Thoracic aorta (tissue), 2 donors: Measurements from ENCODE around the gene PI16. TPM values are rescaled to one million over a fixed set of nuclear protein-coding genes. Genes with fewer than 3 reads are reported as not detected.

Source experiments
- ATAC-seq: fragments of 150-250 bp; one replicate; pipeline ENCODE4 v1.8.0; 2017; ENCODE audit warnings: low read depth; ENCODE audit not compliant: insufficient number of reproducible peaks, low FRiP score
- DNase-seq: peaks from one replicate; pipeline ENCODE4 v3.0.0-alpha.2; 2020; ENCODE audit warnings: low spot score
- H3K27ac ChIP-seq, 2 donors: fragments of 200-600 bp; sonication (generic); 1 replicate in 1 of 2; 2 replicates in 1 of 2; pipeline ENCODE4 v1.5.1; 2016; ENCODE audit warnings: mild to moderate bottlenecking in 2 of 2, moderate library complexity in 2 of 2
- H3K27me3 ChIP-seq: fragments of 200-600 bp; sonication (generic); replicated peaks from 2 replicates; pipeline ENCODE4 v1.6.0; 2016; ENCODE audit warnings: mild to moderate bottlenecking; ENCODE audit not compliant: insufficient read depth
- H3K36me3 ChIP-seq: fragments of 200-600 bp; sonication (generic); one replicate; pipeline ENCODE4 v1.5.1; 2016
- H3K4me1 ChIP-seq, 2 donors: fragments of 200-600 bp; sonication (generic); 1 replicate in 1 of 2; 2 replicates in 1 of 2; pipeline versions ENCODE4 v1.5.1 to v1.6.0; 2016; ENCODE audit warnings: low read depth in 2 of 2, mild to moderate bottlenecking in 1 of 2; ENCODE audit not compliant: control insufficient read depth in 1 of 2
- H3K4me3 ChIP-seq: fragments of 200-600 bp; sonication (generic); 2 replicates; pipeline ENCODE4 v1.5.1; 2016; ENCODE audit warnings: mild to moderate bottlenecking
- H3K9me3 ChIP-seq: fragments of 200-600 bp; sonication (generic); 2 replicates; pipeline ENCODE4 v1.5.1; 2016
- CTCF ChIP-seq: fragments of 200-600 bp; sonication (generic); IDR thresholded peaks from one replicate; pipeline ENCODE4 v1.5.1; 2019; ENCODE audit warnings: antibody characterized with exemption
- total RNA-seq, 2 donors: library from RNA; depleted of rRNA; stranded (reverse); fragments of >200 nt; gene quantifications; one replicate each; pipeline versions ENCODE4 v1.1.0 to v1.2.3, GENCODE V29; 2016

The PI16 gene
- total RNA-seq, 2 donors from 2014 or later: 44.3 to 89.7 TPM

DNA sequence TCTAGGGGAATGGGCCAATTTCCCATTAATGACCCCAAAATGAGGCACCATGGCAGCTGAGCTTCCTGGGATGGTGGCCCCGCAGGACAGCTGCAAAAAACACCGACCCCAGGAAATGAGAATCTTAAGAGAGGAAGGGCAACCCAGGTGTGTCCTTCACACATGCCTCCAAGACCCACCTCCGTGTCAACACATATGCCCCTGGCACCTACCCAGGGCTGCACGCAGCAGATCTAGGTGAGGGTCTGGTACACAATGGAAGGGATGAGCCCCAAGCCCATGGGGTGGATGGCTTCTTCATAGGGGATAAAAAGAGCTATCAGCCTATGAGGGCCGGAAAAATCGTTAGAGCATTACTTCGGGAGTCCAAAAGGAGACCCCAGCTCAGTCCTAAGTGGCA, 22.0 kb downstream of the PI16 start:
- no peak for TF ChIP-seq CTCF
- Histone ChIP-seq H3K4me1 (peaks cover 0 to 9% of the 10 kb centered on the region in 2 donors), H3K36me3 (peaks cover 72% of the 10 kb centered on the region), H3K9me3 (no peaks in the 10 kb centered on the region), H3K4me3 (no peak overlapping the region), H3K27me3 (no peaks in the 10 kb centered on the region), H3K27ac (no peak overlapping the region)
- no peak for DNase-seq
- no peak for ATAC-seq

GRCh38 chr6:36976931-36977330, 22.4 kb downstream of the PI16 start:
- H3K36me3 ChIP-seq: peaks cover 67% of the 10 kb centered on the region
- no peak overlapping the region for H3K4me3 ChIP-seq
- no peak overlapping the region for H3K27ac ChIP-seq
- DNase-seq (no peak), ATAC-seq (no peak)
- no peak for TF ChIP-seq CTCF
- H3K4me1 ChIP-seq: peaks cover under 1 to 13% of the 10 kb centered on the region in 2 donors
- no peaks in the 10 kb centered on the region for H3K27me3 ChIP-seq
- no peaks in the 10 kb centered on the region for H3K9me3 ChIP-seq

DNA sequence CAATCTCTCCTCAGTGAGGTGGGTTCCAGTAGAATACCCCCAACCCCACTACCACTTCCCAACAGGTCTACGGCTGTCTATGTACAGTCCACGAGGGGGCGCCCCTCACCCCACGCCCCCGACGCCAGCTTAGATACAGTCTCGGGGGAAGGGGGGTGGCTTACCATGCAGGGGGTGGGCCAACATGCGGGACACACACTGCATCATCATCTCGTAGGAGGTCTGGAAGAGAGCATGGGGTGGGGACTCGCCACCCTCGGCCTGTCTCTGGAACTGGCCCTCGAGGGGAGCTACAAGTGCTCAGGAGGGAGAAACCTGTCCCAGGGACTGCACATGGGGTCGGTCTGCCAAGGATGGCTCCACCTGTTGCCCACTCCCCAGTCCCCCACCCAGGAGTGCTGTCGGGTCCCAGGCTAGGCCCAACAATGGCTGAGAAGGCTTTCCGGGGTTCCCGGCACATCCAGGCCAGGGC, 23.0 kb downstream of the PI16 start:
- TF ChIP-seq CTCF: peak; percentile 21
- H3K27ac ChIP-seq: no peak overlapping the region
- H3K9me3 ChIP-seq: no peaks in the 10 kb centered on the region
- DNase-seq: no peak
- no peak overlapping the region for H3K4me3 ChIP-seq
- no peaks in the 10 kb centered on the region for H3K27me3 ChIP-seq
- peaks cover 4 to 15% of the 10 kb centered on the region in 2 donors for H3K4me1 ChIP-seq
- no peak for ATAC-seq
- peaks cover 63% of the 10 kb centered on the region for H3K36me3 ChIP-seq

DNA sequence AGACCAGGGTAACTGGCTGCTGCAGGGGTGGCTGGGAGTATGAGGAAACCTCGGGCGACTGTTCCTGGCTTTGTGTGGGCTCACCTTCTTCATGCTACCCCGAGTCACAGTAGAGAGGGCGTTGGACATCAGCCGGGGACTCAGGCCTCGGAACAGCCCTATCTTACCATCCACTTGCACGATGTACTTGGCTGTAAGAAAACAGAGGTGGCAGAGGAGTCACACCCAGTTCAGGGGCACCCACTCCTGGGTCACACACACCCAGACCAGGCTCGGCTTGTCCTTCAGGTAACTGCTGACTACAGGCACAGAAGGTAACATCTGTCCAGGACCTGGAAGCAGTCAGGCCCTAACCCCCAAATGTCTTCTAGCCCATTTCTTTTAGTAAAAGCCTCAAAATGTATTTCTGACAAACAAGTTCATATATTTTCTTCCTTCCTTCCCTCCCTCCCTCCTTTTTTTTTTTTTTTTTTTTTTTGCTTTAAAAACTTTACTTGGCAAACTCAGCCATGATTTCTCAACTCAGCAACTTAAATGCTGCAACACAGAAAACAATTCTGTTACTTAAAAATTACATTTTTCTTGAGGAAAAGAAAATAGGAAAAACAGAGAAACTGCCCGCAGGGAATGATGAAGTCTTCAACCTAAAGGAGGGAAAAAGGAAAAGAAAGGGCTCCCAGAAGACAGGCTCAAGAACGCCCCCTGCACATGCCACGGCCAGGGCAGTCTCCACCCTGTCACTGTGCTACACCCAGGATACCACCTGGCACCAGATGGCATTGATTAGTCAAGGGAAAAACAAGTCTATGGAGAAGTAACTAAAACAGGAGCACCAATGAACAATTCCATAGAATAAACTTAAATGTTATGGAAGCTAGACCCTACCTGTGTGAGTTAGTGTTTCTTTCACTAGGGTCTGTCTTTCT, 24.1 kb downstream of the PI16 start:
- no peak for DNase-seq
- peaks cover 54% of the 10 kb centered on the region for H3K36me3 ChIP-seq
- no peak overlapping the region for H3K27ac ChIP-seq
- H3K4me3 ChIP-seq: no peak overlapping the region
- H3K9me3 ChIP-seq: no peaks in the 10 kb centered on the region
- H3K27me3 ChIP-seq: no peaks in the 10 kb centered on the region
- ATAC-seq: no peak
- no peak for TF ChIP-seq CTCF
- H3K4me1 ChIP-seq: peaks cover 15 to 27% of the 10 kb centered on the region in 2 donors

- Histone ChIP-seq H3K4me3 (no peak overlapping the region), H3K9me3 (no peaks in the 10 kb centered on the region), H3K27me3 (no peaks in the 10 kb centered on the region), H3K27ac (no peak overlapping the region), H3K36me3 (peaks cover 47% of the 10 kb centered on the region), H3K4me1 (peaks cover 22 to 34% of the 10 kb centered on the region in 2 donors)
- ATAC-seq (no peak), DNase-seq (no peak)
- TF ChIP-seq CTCF: peak; percentile 45
Observed at GRCh38 chr6:36979347-36979742, 24.8 kb downstream of the PI16 start.
